GM12878 (cell line): Measurements from ENCODE around the gene ACTMAP. TPM values are rescaled to one million over a fixed set of nuclear protein-coding genes. Genes with fewer than 3 reads are reported as not detected.
A peak's percentile ranks its signal among the peaks of the same experiment; 100 is the strongest.

Experiments
- ATAC-seq: fragments of 200-7000 bp; cut with Tn5 transposase; 3 replicates; pipeline ENCODE4 v1.9.1; 2020; ENCODE audit warnings: mild to moderate bottlenecking, moderate library complexity
- BruUV-seq: library from RNA; stranded (reverse); fragments of 400-500 nt; replicated peaks from 2 replicates; lab custom pipeline; 2021; lab: Mats Ljungman, UMichigan
- CTCF ChIA-PET: fragments of 300-600 bp; sonication (Branson Sonifier 250); formaldehyde crosslinking; extraction: SDS; loops from one replicate; lab custom pipeline; 2021; ENCODE audit warnings: inconsistent platforms; lab: Yijun Ruan, JAX
- POLR2A ChIA-PET: fragments of 350-600 bp; formaldehyde crosslinking; extraction: SDS; loops from one replicate; lab custom pipeline; 2021; ENCODE audit warnings: inconsistent platforms; lab: Charles Lee
- RAD21 ChIA-PET: fragments of 300-600 bp; sonication (Branson Sonifier 250); formaldehyde crosslinking; loops from one replicate; lab custom pipeline; 2023; ENCODE audit warnings: antibody characterized with exemption; ENCODE audit not compliant: unreplicated experiment; lab: Charles Lee
- SMC1A ChIA-PET: fragments of 300-600 bp; sonication (Branson Sonifier 250); formaldehyde crosslinking; loops from one replicate; lab custom pipeline; 2023; ENCODE audit not compliant: unreplicated experiment, uncharacterized antibody; lab: Charles Lee
- DNase-seq: peaks from one replicate; pipeline ENCODE4 v3.0.0-alpha.2; 2011; ENCODE audit warnings: low read depth, low spot score
- FAIRE-seq: peaks from 3 replicates; lab custom pipeline; 2011; peaks lifted over from hg19 to GRCh38; lab: Jason Lieb, UNC
- H2AFZ ChIP-seq: 2 replicates; pipeline ENCODE4 v1.6.0; 2011; ENCODE audit warnings: low read depth, low read length, control low read depth; ENCODE audit not compliant: control insufficient read depth
- H3K27ac ChIP-seq: 2 replicates; pipeline ENCODE4 v1.5.1; 2011; ENCODE audit warnings: control low read depth; ENCODE audit not compliant: control insufficient read depth, insufficient read depth
- H3K27me3 ChIP-seq, 2 experiments: replicated peaks in 1 of 2; 2 replicates each; pipeline versions ENCODE4 v1.6.0 to v1.6.1; 2011; ENCODE audit warnings: low read length in 1 of 2; ENCODE audit not compliant: control insufficient read depth in 2 of 2, insufficient read depth in 2 of 2
- H3K36me3 ChIP-seq, 2 experiments: 2 replicates each; pipeline ENCODE4 v1.5.1; 2011; ENCODE audit warnings: low read length in 1 of 2; ENCODE audit not compliant: control insufficient read depth in 2 of 2, insufficient read depth in 2 of 2
- H3K4me1 ChIP-seq: 2 replicates; pipeline ENCODE4 v1.6.1; 2011; ENCODE audit warnings: mild to moderate bottlenecking, low read length, moderate library complexity, mixed read lengths; ENCODE audit not compliant: control insufficient read depth, insufficient read depth
- H3K4me2 ChIP-seq: 2 replicates; pipeline ENCODE4 v1.6.0; 2011; ENCODE audit warnings: control low read depth; ENCODE audit not compliant: control insufficient read depth, insufficient read depth
- H3K4me3 ChIP-seq: fragments of 200-600 bp; sonication (generic); 2 replicates; pipeline ENCODE4 v1.5.1; 2016
- H3K79me2 ChIP-seq: 2 replicates; pipeline ENCODE4 v1.6.0; 2011; ENCODE audit warnings: low read length; ENCODE audit not compliant: control insufficient read depth, insufficient read depth
- H3K9ac ChIP-seq: 2 replicates; pipeline ENCODE4 v1.8.0; 2011; ENCODE audit warnings: low read length, control low read depth, mixed read lengths; ENCODE audit not compliant: control insufficient read depth, insufficient read depth
- H3K9me3 ChIP-seq: replicated peaks from 3 replicates; pipeline ENCODE4 v1.5.1; 2011; ENCODE audit warnings: mild to moderate bottlenecking, low read length; ENCODE audit not compliant: control insufficient read depth, insufficient read depth
- H4K20me1 ChIP-seq: 2 replicates; pipeline ENCODE4 v1.6.0; 2011; ENCODE audit not compliant: control insufficient read depth, insufficient read depth
- BCL11A ChIP-seq: IDR thresholded peaks from 2 replicates; pipeline ENCODE4 v1.6.1; 2011; ENCODE audit warnings: low read depth, low read length
- BRCA1 ChIP-seq: IDR thresholded peaks from 2 replicates; pipeline ENCODE4 v1.6.1; 2011; ENCODE audit warnings: low read depth, low read length, improper control_type of control experiment
- CHD1 ChIP-seq: IDR thresholded peaks from 2 replicates; pipeline ENCODE4 v1.6.1; 2012; ENCODE audit warnings: low read depth, low read length, improper control_type of control experiment
- CREM ChIP-seq: IDR thresholded peaks from 2 replicates; pipeline ENCODE4 v1.6.1; 2014; ENCODE audit warnings: antibody characterized with exemption, low read depth
- EP300 ChIP-seq, 2 experiments: fragments of 150-350 bp in 1 of 2; IDR thresholded peaks; 2 replicates each; pipeline ENCODE4 v1.6.1; 2011 to 2012; ENCODE audit warnings: low read depth in 2 of 2, low read length in 2 of 2, borderline replicate concordance in 1 of 2, improper control_type of control experiment in 1 of 2, inconsistent platforms in 1 of 2; ENCODE audit not compliant: control insufficient read depth in 1 of 2
- ETV6 ChIP-seq, 2 experiments: fragments of 450-650 bp in 1 of 2; IDR thresholded peaks in 1 of 2; conservative IDR thresholded peaks in 1 of 2; 2 replicates each; pipeline ENCODE4 v1.6.1; 2014; ENCODE audit warnings: antibody characterized with exemption in 1 of 2, borderline replicate concordance in 1 of 2, low read depth in 1 of 2, mild to moderate bottlenecking in 1 of 2, moderate library complexity in 1 of 2
- EZH2 ChIP-seq: IDR thresholded peaks from 2 replicates; pipeline ENCODE4 v1.6.1; 2012; ENCODE audit warnings: low read depth, mild to moderate bottlenecking, control low read depth, inconsistent platforms, low read length, borderline replicate concordance; ENCODE audit not compliant: control insufficient read depth
- GABPA ChIP-seq: IDR thresholded peaks from 2 replicates; pipeline ENCODE4 v1.6.1; 2014; ENCODE audit warnings: antibody characterized with exemption, low read depth, mild to moderate bottlenecking, inconsistent platforms
- HDAC6 ChIP-seq: fragments of 200-600 bp; sonication (generic); IDR thresholded peaks from one replicate; pipeline ENCODE4 v1.8.0; 2017; ENCODE audit warnings: antibody characterized with exemption; ENCODE audit not compliant: unreplicated experiment
- IRF3 ChIP-seq: fragments of 450-650 bp; IDR thresholded peaks from 2 replicates; pipeline ENCODE4 v1.6.1; 2014; ENCODE audit warnings: mild to moderate bottlenecking
- JUND ChIP-seq: IDR thresholded peaks from 2 replicates; pipeline ENCODE4 v1.6.1; 2012; ENCODE audit warnings: low read depth, mild to moderate bottlenecking, low read length, improper control_type of control experiment, moderate library complexity
- MLLT1 ChIP-seq: fragments of 450-650 bp; IDR thresholded peaks from 2 replicates; pipeline ENCODE4 v1.6.1; 2016; ENCODE audit warnings: mild to moderate bottlenecking
- NFIC ChIP-seq: IDR thresholded peaks from 2 replicates; pipeline ENCODE4 v1.6.1; 2012; ENCODE audit warnings: low read depth, mild to moderate bottlenecking, inconsistent platforms, low read length, moderate library complexity
- SMAD5 ChIP-seq: IDR thresholded peaks from 2 replicates; pipeline ENCODE4 v1.6.1; 2016; ENCODE audit warnings: antibody characterized with exemption, low read depth
- TBL1XR1 ChIP-seq: IDR thresholded peaks from 2 replicates; pipeline ENCODE4 v1.6.1; 2012; ENCODE audit warnings: low read depth, low read length, improper control_type of control experiment
- YBX1 ChIP-seq: fragments of 450-650 bp; IDR thresholded peaks from 2 replicates; pipeline ENCODE4 v1.6.1; 2016; ENCODE audit warnings: antibody characterized with exemption
- ZBTB33 ChIP-seq: fragments of 450-650 bp; IDR thresholded peaks from 2 replicates; pipeline ENCODE4 v1.6.1; 2017; ENCODE audit warnings: mild to moderate bottlenecking
- ZNF207 ChIP-seq: fragments of 450-650 bp; IDR thresholded peaks from 2 replicates; pipeline ENCODE4 v1.6.1; 2014; ENCODE audit warnings: antibody characterized with exemption, mild to moderate bottlenecking, borderline replicate concordance
- ZNF384 ChIP-seq: IDR thresholded peaks from 2 replicates; pipeline ENCODE4 v1.6.1; 2012; ENCODE audit warnings: low read depth, mild to moderate bottlenecking, low read length, improper control_type of control experiment, borderline replicate concordance
- ZZZ3 ChIP-seq: IDR thresholded peaks from 2 replicates; pipeline ENCODE4 v1.6.1; 2011; ENCODE audit warnings: low read depth; ENCODE audit not compliant: control insufficient read depth, insufficient read length
- WGBS: methylation state at CpG from one replicate; pipeline ENCODE4 v1.1.6; 2016; ENCODE audit warnings: low lambda C conversion rate; ENCODE audit not compliant: insufficient replicate concordance, insufficient coverage; ENCODE audit errors: missing lambda C conversion rate; 5-methylcytosine and 5-hydroxymethylcytosine counted together
- in situ Hi-C: fragments of 300-500 bp; cut with MboI; formaldehyde crosslinking; loops from 9 replicates; pipeline ENCODE4 v1.14.3; 2018; ENCODE audit warnings: mixed read lengths
- intact Hi-C: fragments of 100-400 bp; cut with micrococcal nuclease; formaldehyde crosslinking; loops from one replicate; pipeline ENCODE4 v1.14.2; 2022; ENCODE audit not compliant: unreplicated experiment
- polyA plus RNA-seq, 11 experiments: library from polyadenylated mRNA; depleted of rRNA in 4 of 11; unstranded in 6 of 11; stranded (reverse) in 5 of 11; fragments of >200 nt; fragmentation: Nextera tagmentation in 4 of 11; fragmentation: Illumina TruSeq in 1 of 11; extraction: Ambion mirVana in 4 of 11; extraction: Trizol in 1 of 11; gene quantifications; 1 replicate in 1 of 11; 2 replicates in 10 of 11; pipeline versions ENCODE4 v1.2.1 to v1.2.3, GENCODE V29; 2011 to 2016; ENCODE audit warnings: inconsistent platforms in 2 of 11, missing spikeins in 2 of 11, low read depth in 1 of 11
- total RNA-seq, 4 experiments: library from RNA; depleted of rRNA in 3 of 4; stranded (reverse); fragments of >200 nt in 3 of 4; fragmentation: Illumina TruSeq in 1 of 4; extraction: Trizol in 1 of 4; gene quantifications; 2 replicates each; pipeline versions ENCODE4 v1.2.1 to v1.2.3, GENCODE V29; 2013 to 2021

The ACTMAP gene
- total and polyA plus RNA-seq, 10 of the 15 experiments (the other 5 are each of a cell fraction or from before 2014, with no cell fraction given), result 3.0 to 26.2 (median 11.1) TPM

- ATAC-seq (peak; percentile 80), FAIRE-seq (peak; percentile 87), DNase-seq (peak; percentile 76)
- Histone ChIP-seq H3K4me2 (peak overlapping the region; percentile 98), H3K79me2 (peaks cover 42% of the 10 kb centered on the region), H4K20me1 (no peaks in the 10 kb centered on the region), H3K4me1 (peaks cover 15% of the 10 kb centered on the region), H2AFZ (peak overlapping the region; percentile 49), H3K27me3 (no peaks in the 10 kb centered on the region), H3K36me3 (peaks cover 2 to 4% of the 10 kb centered on the region in 2 experiments; a peak in 3 of 4 replicates), H3K9ac (peak overlapping the region; percentile 91), H3K9me3 (no peaks in the 10 kb centered on the region), H3K4me3 (peak overlapping the region; percentile 79), H3K27ac (peak overlapping the region; percentile 94)
- in situ Hi-C loops, result no loop called here
- ChIA-PET POLR2A (interaction anchor here (1.2 kb wide), 1 partner anchor 24 kb away, joined by 6 read pairs; the partner anchor contains the start of gene NUMBL), RAD21 (no interaction called here), SMC1A (no interaction called here), CTCF (no interaction called here)
- WGBS, result 6% methylated on average over 26 of the region's 31 CpGs
- intact Hi-C loops, result no loop called here
- no TSS peak for BruUV-seq
- TF ChIP-seq ZBTB33, result no peak
- 0 out of 2 replicates have a peak, but pooled peaks have one; percentile 7 for TF ChIP-seq CREM
- TF ChIP-seq NFIC, result no peak
- no peak for TF ChIP-seq CHD1
- no peak for TF ChIP-seq HDAC6
- no peak for TF ChIP-seq EP300 (IDR thresholded peaks at IDR 0.05; ENCODE audit: borderline replicate concordance in 1 of 2, control insufficient read depth in 1 of 2, low read depth in 2 of 2, low read length in 2 of 2)
- no peak for TF ChIP-seq MLLT1
- no peak for TF ChIP-seq BRCA1
- TF ChIP-seq YBX1, result no peak
- peak; percentile 55 for TF ChIP-seq GABPA
- TF ChIP-seq IRF3, result peak; percentile 63; the same call in 1 of the 2 replicates
- TF ChIP-seq ZZZ3, result no peak
- no peak for TF ChIP-seq SMAD5
- no peak for TF ChIP-seq BCL11A
- TF ChIP-seq JUND, result no peak
- TF ChIP-seq ETV6 (conservative IDR thresholded peaks at IDR 0.05 in 1 of 2, IDR thresholded peaks at IDR 0.05 in 1 of 2; ENCODE audit: borderline replicate concordance in 1 of 2, low read depth in 1 of 2), result no peak
- TF ChIP-seq ZNF207, result no peak
- no peak for TF ChIP-seq ZNF384
- no peak for TF ChIP-seq EZH2
- TF ChIP-seq TBL1XR1, result no peak
Observed at GRCh38 chr19:40714441-40715299, 35.6 kb downstream of the ACTMAP start.
